GM12801 (cell line): Measurements from ENCODE around the gene ANKIB1.

Source experiments
- CTCF ChIP-seq: IDR thresholded peaks from one replicate; pipeline ENCODE4 v1.5.1; 2011; ENCODE audit warnings: control low read depth; ENCODE audit not compliant: insufficient read length; ENCODE audit errors: extremely low read depth

The ANKIB1 gene

GRCh38 chr7:92251181-92251580 is 5.4 kb downstream of the ANKIB1 start:
- no peak for TF ChIP-seq CTCF

GRCh38 chr7:92253251-92253650 is 7.5 kb downstream of the ANKIB1 start:
- TF ChIP-seq CTCF: no peak

GRCh38 chr7:92255308-92255707 is 9.5 kb downstream of the ANKIB1 start:
- no peak for TF ChIP-seq CTCF

- TF ChIP-seq CTCF: no peak
These were observed 13.3 kb downstream of the ANKIB1 start for GRCh38 chr7:92259062-92259461.

- TF ChIP-seq CTCF: no peak
These were observed 14.0 kb downstream of the ANKIB1 start for GRCh38 chr7:92259610-92260247.

GRCh38 chr7:92260248-92260781 is 14.5 kb downstream of the ANKIB1 start:
- no peak for TF ChIP-seq CTCF

DNA sequence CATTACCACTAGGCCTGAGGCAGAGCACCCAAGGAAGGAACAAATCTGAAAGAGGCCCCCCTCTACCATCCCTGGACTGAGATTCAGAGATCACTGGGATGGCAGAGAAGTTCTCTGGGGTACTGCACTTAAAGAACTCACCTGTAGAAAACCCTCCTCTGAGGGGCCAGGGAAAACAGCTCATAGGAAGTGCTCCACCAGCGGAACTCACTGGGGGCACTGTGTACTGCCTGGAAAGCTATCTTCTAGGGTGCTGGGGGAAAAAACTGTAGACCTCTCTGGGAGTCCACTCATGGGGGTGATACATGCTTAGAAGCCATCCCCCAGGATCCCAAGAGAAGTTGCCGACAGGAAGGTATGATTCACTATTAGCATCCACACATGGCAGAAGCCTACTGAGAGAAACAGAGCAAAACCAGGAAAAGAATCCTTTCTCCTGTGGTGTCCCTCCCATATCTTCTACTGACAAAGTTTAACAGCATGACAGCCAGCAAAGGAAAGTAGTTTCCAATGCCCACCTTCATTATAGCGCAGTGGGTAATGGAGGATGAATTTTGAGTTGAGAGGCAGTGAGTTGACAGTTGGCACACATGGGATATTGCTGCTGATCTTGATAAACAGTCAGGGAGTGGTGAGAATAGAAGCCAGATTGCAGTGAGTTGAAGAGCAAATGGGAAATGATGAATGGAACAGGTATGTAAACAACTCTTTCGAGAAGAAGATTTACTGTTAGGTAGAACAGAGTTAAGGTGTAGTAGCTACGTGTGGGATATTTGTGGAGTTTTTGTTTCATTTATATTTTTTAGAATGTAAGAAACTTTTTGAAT is 20.9 kb downstream of the ANKIB1 start:
- no peak for TF ChIP-seq CTCF
